ENCODE measurements around the gene FAM167B.
A peak's percentile ranks its signal among the peaks of the same experiment; 100 is the strongest.

Gene FAM167B

DNA sequence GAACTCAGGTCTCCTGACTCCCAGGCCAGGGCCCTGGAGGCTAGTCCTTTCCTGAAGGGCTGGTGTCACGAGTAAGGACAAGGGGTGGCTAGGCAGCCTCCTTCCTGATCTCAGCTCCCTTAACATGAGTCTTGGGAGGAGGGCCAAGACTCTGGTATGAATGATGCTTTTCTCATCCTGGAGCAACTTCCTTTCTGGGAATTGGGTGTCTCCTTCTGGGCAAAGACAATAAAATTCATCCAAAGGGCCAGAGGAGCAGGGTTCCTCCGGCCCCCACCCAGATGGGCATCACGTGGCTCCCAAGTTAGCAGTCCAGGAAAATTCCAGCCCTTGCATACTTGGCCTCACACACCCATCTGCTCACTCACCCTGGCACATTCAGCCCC lies at the start of gene FAM167B:
FAM167B (plus strand) TSS at position 335 of the 386 bp plus-strand sequence. CDS start 200 bp downstream, outside the sequence.
- DNase-seq: no peak

- no peak for DNase-seq
Observed at GRCh38 chr1:32197837-32198236, 49.2 kb upstream of the FAM167B start.

GRCh38 chr1:32198237-32199042 lies 48.6 kb upstream of the FAM167B start:
- DNase-seq: no peak

DNA sequence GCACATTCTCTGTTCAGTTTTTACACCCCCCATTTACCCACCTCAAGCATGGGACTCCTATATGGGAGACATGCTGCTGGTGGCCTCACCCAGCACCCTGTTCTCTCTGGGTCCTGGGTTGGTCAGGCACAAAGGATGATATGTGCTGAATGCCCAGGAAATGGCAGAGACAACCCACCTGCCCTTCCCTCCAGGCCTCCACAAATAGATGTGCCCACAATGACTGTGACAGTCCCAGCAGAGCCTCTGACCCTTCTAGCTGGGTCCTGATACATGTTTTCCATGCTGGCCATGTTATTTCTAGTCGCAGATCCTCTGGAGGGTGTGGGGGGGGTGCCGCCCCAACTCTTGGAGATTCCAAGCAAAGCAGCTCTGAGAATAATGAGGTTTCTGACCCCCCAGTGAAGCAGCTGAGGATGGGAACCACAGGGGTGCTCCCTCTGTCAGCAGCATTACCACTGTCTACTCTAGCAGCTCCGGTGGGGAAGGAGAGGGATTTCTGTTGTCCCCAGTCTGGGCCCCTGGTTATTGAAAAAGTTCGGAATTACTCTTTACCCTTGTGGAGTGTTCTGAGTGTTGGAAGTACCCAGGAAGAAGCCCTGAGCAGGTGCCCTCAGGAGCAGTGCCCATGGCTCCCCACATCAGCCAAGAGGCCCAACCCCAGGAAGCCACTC lies 47.8 kb upstream of the FAM167B start:
- no peak for DNase-seq

DNA sequence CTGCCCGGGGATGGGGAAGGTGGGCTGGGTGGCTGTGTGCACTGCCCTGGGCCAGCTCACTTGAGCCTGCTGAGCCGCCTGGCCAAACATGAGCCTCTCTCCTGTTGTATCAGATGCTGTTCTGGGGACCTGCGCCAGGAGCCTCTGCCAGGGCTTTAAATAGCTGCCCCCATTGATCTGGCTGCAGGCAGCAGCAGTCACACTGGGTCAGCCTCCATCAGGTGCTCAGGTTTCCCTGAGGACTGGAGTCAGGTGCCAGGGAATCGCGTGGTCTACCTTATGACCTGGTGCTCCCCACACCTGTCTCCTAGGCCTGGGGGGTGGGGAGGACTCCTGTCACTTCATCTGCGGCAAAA lies 47.3 kb upstream of the FAM167B start:
- peak; percentile 68 to 88 for DNase-seq

- peak; percentile 70 to 81 for DNase-seq
Observed at GRCh38 chr1:32200226-32201010, 46.6 kb upstream of the FAM167B start, which contains the start of gene CCDC28B. CCDC28B (plus strand) TSS chr1:32200595; CDS start chr1:32201936, 1,341 bp downstream.

GRCh38 chr1:32201011-32201855 lies 45.8 kb upstream of the FAM167B start:
- DNase-seq: peak; percentile 50 to 69

GRCh38 chr1:32204943-32205361 lies 42.1 kb upstream of the FAM167B start:
- peak in 1 of 2 experiments; percentile 49 for DNase-seq

DNA sequence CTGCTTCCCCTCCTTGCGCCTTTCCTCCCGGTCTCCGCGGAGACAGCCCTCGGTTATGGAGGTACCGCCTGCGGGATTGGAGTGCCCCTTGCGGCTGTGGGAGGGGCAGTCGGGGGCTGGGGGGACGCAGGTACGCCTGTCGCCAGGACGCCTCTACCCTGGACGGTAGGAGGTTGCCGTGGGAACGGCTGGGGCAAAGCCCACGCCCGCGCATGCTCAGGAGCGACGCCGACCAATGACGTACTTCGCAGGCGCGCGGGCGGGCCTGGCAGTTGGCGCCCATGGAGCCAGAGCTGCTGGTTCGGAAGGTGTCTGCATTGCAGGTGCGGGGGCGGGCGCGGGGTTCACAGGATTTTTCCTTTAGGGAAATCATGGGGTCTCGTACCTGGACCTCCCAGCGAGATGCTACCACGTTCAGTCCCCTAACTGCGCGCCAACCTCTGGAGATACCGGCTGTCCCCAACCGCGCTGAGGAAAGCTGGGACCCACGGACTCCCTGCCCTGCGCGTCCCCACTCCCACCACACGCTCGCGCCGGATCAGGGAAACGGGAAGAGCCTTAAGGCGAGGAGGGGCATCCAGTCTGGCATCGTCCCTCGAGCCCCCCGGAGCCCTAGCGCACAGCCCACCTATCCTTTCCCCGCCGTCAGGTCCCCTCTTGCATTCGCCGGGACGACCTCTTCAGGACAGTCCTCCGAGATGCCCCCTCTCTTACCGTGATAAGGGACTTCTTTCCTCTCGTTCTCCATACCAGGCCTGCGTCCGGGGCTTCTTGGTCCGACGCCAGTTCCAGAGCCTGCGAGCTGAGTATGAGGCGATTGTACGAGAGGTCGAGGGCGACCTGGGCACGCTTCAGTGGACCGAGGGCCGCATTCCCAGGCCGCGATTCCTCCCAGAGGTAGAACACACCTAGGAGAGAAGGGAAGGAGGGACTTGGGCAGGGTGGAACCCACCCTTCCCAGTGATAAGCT lies 41.3 kb upstream of the FAM167B start, which contains the start of gene IQCC:
IQCC (plus strand) TSS at position 271 of the 970 bp plus-strand sequence; CDS start at position 282, 11 bp downstream.
- DNase-seq: peak; percentile 96 to 98

DNA sequence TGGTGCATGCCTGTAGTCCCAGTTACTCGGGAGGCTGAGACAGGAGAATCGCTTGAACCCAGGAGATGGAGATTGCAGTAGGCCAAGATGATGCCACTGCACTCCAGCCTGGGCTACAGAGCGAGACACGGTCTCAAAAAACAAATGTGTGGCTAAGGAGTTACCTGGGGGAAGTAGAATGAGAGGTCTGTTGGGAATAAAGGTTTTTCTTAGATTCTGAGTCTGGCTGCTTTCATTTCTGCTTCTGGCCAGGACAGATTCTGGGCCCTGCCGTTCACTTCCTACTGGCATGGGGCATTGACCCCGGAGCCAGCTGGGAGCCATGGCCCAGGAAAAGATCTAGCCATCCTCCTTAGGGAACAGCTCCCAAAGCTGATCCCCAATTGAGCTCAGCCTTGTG lies 38.6 kb upstream of the FAM167B start:
- DNase-seq: no peak

- peak; percentile 95 to 97 for DNase-seq
Observed at GRCh38 chr1:32208891-32209328, 38.1 kb upstream of the FAM167B start, which contains the start of gene DCDC2B. DCDC2B (plus strand) TSS chr1:32209089; CDS start chr1:32209094, 5 bp downstream.

- peak; percentile 71 to 79 for DNase-seq
Observed at GRCh38 chr1:32215629-32216480, 31.2 kb upstream of the FAM167B start.

GRCh38 chr1:32216566-32216965 lies 30.5 kb upstream of the FAM167B start:
- DNase-seq: no peak

DNA sequence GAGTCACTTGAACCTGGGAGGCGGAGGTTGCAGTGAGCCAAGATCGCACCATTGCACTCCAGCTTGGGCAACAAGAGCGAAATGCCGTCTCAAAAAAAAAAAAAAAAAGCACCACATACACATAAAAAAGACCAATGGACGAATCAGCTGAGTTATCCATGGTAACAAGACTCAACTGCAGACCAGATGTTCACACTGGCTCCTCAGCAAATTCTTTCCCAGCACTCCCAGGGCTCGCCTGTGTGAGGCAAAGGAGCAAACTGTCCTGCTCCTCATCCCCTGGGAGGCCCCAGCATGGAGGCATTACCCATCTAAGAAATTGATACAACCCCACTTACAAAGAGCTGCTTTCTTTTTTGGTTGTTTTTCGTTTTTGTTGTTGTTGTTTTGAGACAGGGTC lies 28.0 kb upstream of the FAM167B start:
- no peak for DNase-seq

DNA sequence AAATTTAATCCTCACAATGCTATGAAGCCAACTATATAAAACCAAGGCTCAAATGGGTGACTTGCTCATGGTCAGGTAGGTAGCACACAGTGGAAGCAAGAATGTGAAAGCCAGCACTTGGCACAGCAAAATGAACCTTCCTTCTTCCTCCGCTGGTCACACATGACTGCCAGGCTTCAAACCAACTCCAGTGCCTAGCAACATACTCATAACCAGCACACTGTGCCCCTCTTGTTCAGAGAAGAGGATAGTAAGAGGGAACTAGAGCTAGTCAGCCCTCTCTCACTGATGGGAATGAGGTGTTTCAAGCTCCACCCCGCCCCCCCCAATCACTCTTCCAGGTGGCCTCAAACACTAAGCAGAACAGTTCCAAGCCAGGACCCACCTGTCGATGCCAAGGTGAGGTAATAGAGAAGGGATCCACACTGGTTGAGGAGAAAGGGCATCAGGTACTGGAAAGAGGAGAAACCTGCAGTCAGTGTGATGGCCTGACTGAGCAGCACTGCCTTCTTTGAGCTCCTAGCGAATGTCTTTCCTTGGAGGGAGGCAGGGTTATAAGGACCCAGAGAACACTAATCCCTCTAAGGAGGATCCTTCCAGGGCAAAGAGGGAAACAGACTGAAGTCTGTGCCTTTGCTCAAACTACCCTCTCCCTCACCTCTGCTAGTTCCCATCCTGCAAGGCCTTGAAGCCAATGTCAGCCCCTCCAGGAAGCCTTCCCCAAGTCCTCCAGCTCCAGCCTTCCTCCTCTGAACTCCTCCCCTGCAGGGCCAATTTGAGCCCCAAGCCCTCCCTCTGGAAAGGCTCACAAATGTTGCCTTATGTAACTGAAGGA lies 26.1 kb upstream of the FAM167B start:
- DNase-seq: no peak

DNA sequence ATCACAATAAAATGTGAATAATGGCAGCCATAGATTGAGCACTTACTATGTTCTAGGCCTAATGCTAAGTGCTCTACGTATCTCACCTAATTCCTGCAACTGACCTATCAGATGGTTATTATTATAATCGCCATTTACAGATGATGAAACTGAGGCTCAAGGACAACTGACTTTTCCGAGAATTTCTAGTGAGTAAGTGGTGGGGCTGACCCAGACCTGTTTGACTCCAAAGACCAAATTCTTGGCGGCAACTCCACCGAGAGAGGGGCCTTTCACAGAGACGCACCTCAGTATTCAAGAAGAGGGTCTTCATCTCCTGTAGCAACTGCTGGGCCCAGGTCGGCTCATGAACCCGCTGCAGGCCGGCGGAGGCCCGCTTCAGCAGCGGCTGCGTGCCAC lies 25.4 kb upstream of the FAM167B start:
- DNase-seq: no peak

DNA sequence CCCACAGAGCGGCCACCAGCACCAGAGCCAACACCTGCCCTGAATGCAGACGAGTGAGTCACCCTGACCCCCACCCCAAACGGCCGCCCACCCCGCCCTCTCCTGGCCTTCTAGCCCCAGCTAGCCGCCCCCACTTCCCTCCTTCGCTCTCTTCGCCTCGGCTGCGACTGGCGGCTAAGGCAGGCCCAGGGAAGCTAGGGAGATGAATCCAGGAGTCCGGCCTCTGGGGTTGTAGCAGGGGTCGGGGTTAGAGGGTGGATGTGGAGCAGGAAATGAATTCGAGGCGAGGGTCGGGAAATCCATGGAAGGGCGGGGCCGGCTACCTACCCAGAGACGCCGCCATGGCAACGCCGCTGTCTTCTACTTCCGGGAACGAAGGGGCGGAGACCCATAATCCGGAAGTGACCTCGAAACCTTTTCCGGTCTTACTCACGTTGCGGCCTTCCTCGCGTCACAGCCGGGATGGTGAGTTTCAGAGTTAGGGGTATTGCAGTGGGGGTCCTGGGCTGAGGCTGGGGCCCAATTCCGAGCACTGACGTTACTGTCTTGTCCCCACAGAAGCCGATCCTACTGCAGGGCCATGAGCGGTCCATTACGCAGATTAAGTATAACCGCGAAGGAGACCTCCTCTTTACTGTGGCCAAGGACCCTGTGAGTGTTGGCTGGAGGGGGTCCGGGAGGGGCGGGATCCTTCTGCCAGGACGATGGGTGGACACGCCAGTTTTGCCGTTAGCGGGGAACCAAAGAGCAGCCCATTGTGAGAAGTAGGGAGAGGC lies 24.9 kb upstream of the FAM167B start, which contains the start of the genes EIF3I and TMEM234:
EIF3I (plus strand) TSS at position 428 of the 776 bp plus-strand sequence; CDS start at position 463, 35 bp downstream.
TMEM234 (minus strand) TSS at position 374 of the 776 bp plus-strand sequence; CDS start at position 343, 31 bp downstream.
- peak; percentile 92 to 97 for DNase-seq

- no peak for DNase-seq
Observed at GRCh38 chr1:32223683-32224082, 23.3 kb upstream of the FAM167B start.
